HCT116 (cell line): ENCODE results near the gene RND3.

Experiments
- CEBPB ChIP-seq: IDR thresholded peaks from 2 replicates; pipeline ENCODE4 v1.6.1; 2012; ENCODE audit warnings: low read depth
- EGR1 ChIP-seq: IDR thresholded peaks from 2 replicates; pipeline ENCODE4 v1.6.1; 2012; ENCODE audit warnings: low read depth
- EZH2 ChIP-seq: fragments of 200-600 bp; sonication (generic); IDR thresholded peaks from 2 replicates; pipeline ENCODE4 v1.6.1; 2017; ENCODE audit warnings: antibody characterized with exemption, mixed run types
- EZH2phosphoT487 ChIP-seq: fragments of 200-600 bp; IDR thresholded peaks from 2 replicates; pipeline ENCODE4 v1.6.1; 2018; ENCODE audit warnings: antibody characterized with exemption, borderline replicate concordance
- JUND ChIP-seq: IDR thresholded peaks from 2 replicates; pipeline ENCODE4 v1.6.1; 2012
- POLR2A ChIP-seq: IDR thresholded peaks from 2 replicates; pipeline ENCODE4 v1.7.0; 2011; ENCODE audit warnings: borderline replicate concordance; ENCODE audit not compliant: insufficient read depth, insufficient read length; ENCODE audit errors: extremely low read depth
- POLR2AphosphoS5 ChIP-seq: IDR thresholded peaks from 2 replicates; pipeline ENCODE4 v1.6.1; 2011; ENCODE audit warnings: mild to moderate bottlenecking, low read depth, low read length, moderate library complexity
- SRF ChIP-seq: IDR thresholded peaks from 2 replicates; pipeline ENCODE4 v1.6.1; 2012; ENCODE audit warnings: low read depth
- YY1 ChIP-seq: IDR thresholded peaks from 2 replicates; pipeline ENCODE4 v1.6.1; 2011; ENCODE audit warnings: low read length, low read depth, moderate library complexity, mild to moderate bottlenecking; ENCODE audit not compliant: insufficient replicate concordance; ENCODE audit errors: extremely low read depth
- TF ChIP-seq, protein P1 (sequence below): IDR thresholded peaks from 2 replicates; pipeline ENCODE4 v1.6.1; 2012
- TF ChIP-seq, protein P2 (sequence below): IDR thresholded peaks from 2 replicates; pipeline ENCODE4 v1.6.1; 2012
- TF ChIP-seq, protein P3 (sequence below), 3 experiments: fragments of 200-600 bp in 1 of 3; sonication (generic) in 1 of 3; IDR thresholded peaks in 2 of 3; conservative IDR thresholded peaks in 1 of 3; 2 replicates each; pipeline ENCODE4 v1.5.1; 2012 to 2017; ENCODE audit warnings: low read depth in 2 of 3, low read length in 2 of 3, antibody characterized with exemption in 1 of 3, borderline replicate concordance in 1 of 3, control low read depth in 1 of 3, mild to moderate bottlenecking in 1 of 3, mixed read lengths in 1 of 3, mixed run types in 1 of 3, moderate library complexity in 1 of 3; ENCODE audit not compliant: insufficient read depth in 1 of 3

DNA sequence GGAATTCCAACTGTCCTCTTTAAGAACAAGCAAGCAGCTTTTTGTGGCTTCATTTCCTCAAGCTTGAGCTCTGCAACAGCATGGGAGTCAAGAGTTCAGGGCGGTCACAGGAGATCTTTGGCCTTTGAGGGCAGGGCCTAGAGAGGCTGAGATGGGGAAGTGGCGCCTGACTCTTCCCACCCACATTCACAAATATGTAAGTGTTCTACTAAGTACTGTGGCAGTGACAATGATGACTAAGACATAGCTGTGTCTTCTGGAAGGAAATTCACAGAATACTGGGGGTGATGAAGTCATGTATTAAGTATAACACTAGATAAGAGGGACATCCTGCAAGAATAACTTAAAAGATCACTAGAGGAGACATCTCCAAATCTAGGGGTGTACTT, 15.0 kb downstream of the RND3 start:
- TF ChIP-seq POLR2A, result no peak
- TF ChIP-seq, protein P1, sequence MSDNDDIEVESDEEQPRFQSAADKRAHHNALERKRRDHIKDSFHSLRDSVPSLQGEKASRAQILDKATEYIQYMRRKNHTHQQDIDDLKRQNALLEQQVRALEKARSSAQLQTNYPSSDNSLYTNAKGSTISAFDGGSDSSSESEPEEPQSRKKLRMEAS, result no peak
- TF ChIP-seq, protein P2, sequence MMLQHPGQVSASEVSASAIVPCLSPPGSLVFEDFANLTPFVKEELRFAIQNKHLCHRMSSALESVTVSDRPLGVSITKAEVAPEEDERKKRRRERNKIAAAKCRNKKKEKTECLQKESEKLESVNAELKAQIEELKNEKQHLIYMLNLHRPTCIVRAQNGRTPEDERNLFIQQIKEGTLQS, result no peak
- no peak for TF ChIP-seq EZH2
- TF ChIP-seq, protein P3, sequence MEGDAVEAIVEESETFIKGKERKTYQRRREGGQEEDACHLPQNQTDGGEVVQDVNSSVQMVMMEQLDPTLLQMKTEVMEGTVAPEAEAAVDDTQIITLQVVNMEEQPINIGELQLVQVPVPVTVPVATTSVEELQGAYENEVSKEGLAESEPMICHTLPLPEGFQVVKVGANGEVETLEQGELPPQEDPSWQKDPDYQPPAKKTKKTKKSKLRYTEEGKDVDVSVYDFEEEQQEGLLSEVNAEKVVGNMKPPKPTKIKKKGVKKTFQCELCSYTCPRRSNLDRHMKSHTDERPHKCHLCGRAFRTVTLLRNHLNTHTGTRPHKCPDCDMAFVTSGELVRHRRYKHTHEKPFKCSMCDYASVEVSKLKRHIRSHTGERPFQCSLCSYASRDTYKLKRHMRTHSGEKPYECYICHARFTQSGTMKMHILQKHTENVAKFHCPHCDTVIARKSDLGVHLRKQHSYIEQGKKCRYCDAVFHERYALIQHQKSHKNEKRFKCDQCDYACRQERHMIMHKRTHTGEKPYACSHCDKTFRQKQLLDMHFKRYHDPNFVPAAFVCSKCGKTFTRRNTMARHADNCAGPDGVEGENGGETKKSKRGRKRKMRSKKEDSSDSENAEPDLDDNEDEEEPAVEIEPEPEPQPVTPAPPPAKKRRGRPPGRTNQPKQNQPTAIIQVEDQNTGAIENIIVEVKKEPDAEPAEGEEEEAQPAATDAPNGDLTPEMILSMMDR (IDR thresholded peaks at IDR 0.05 in 2 of 3, conservative IDR thresholded peaks at IDR 0.05 in 1 of 3; ENCODE audit: borderline replicate concordance in 1 of 3, insufficient read depth in 1 of 3, low read depth in 2 of 3, low read length in 2 of 3), result no peak
- TF ChIP-seq EZH2phosphoT487, result no peak
- no peak for TF ChIP-seq POLR2AphosphoS5
- TF ChIP-seq SRF, result no peak
- TF ChIP-seq EGR1, result peak; percentile 48
- no peak for TF ChIP-seq YY1
- 0 out of 2 replicates have a peak, but pooled peaks have one; percentile 14 for TF ChIP-seq CEBPB
- peak; percentile 45 for TF ChIP-seq JUND
